Measurements from ENCODE around the gene UBE2E2.
"Not testable (repeated sequence)": the region's sequence is repeated elsewhere in the genome, so short reads cannot be mapped to it uniquely, and the experiment has no call there.

UBE2E2 gene

GRCh38 chr3:23594894-23595670 lies 392.0 kb downstream of the UBE2E2 start:
- no peak for DNase-seq

GRCh38 chr3:23595851-23596250 lies 392.7 kb downstream of the UBE2E2 start:
- DNase-seq: no peak

GRCh38 chr3:23600167-23600871 lies 397.2 kb downstream of the UBE2E2 start:
- no peak for DNase-seq

- DNase-seq: no peak
Measured at GRCh38 chr3:23601091-23601822, 398.1 kb downstream of the UBE2E2 start.

- no peak for DNase-seq
Measured at GRCh38 chr3:23602971-23603370, 399.8 kb downstream of the UBE2E2 start.

- DNase-seq: no peak
Measured at GRCh38 chr3:23607184-23607847, 404.2 kb downstream of the UBE2E2 start.

- DNase-seq: no peak
Measured at GRCh38 chr3:23608650-23609049, 405.5 kb downstream of the UBE2E2 start.

GRCh38 chr3:23611737-23612295 lies 408.7 kb downstream of the UBE2E2 start:
- no peak for DNase-seq

- no peak for DNase-seq
Measured at GRCh38 chr3:23612296-23612891, 409.3 kb downstream of the UBE2E2 start.

GRCh38 chr3:23615068-23615467 lies 411.9 kb downstream of the UBE2E2 start:
- DNase-seq: no peak

GRCh38 chr3:23618475-23618874 lies 415.3 kb downstream of the UBE2E2 start:
- not testable (repeated sequence) for DNase-seq

GRCh38 chr3:23619705-23620637 lies 416.8 kb downstream of the UBE2E2 start:
- DNase-seq: no peak

- DNase-seq: no peak
Measured at GRCh38 chr3:23620638-23621015, 417.5 kb downstream of the UBE2E2 start.

GRCh38 chr3:23623844-23624243 lies 420.7 kb downstream of the UBE2E2 start:
- DNase-seq: no peak

- no peak for DNase-seq
Measured at GRCh38 chr3:23624305-23624704, 421.2 kb downstream of the UBE2E2 start.

- DNase-seq: no peak
Measured at GRCh38 chr3:23626442-23626841, 423.3 kb downstream of the UBE2E2 start.

GRCh38 chr3:23629181-23629894 lies 426.2 kb downstream of the UBE2E2 start:
- no peak for DNase-seq

- DNase-seq: no peak
Measured at GRCh38 chr3:23633261-23633960, 430.3 kb downstream of the UBE2E2 start.

- DNase-seq: no peak
Measured at GRCh38 chr3:23637339-23637738, 434.2 kb downstream of the UBE2E2 start.
